WTC11 (cell line): Measurements from ENCODE around the gene NHS. TPM values are rescaled to one million over a fixed set of nuclear protein-coding genes. Genes with fewer than 3 reads are reported as not detected.

Experiments
- ATAC-seq: fragments of 200-7000 bp; cut with Tn5 transposase; 2 replicates; pipeline ENCODE4 v1.10.0; 2021; ENCODE audit warnings: mild to moderate bottlenecking, moderate library complexity
- CTCF ChIA-PET: fragments of 300-600 bp; sonication (Branson Sonifier 250); formaldehyde crosslinking; loops from one replicate; lab custom pipeline; 2021; ENCODE audit warnings: antibody characterized with exemption; lab: Charles Lee
- POLR2A ChIA-PET: fragments of 350-600 bp; sonication (Branson Sonifier 250); formaldehyde crosslinking; loops from one replicate; lab custom pipeline; 2021; ENCODE audit warnings: antibody characterized with exemption; lab: Charles Lee
- DNase-seq: peaks from one replicate; pipeline ENCODE4 v3.0.0; 2021; ENCODE audit warnings: low spot score
- H3K27ac Mint-ChIP-seq: 2 replicates; pipeline ENCODE4 v1.8.0; 2021; ENCODE audit warnings: mixed read lengths
- H3K27me3 Mint-ChIP-seq: 2 replicates; pipeline ENCODE4 v1.8.0; 2021; ENCODE audit warnings: low read depth, mild to moderate bottlenecking, moderate library complexity, mixed read lengths
- H3K36me3 Mint-ChIP-seq: 2 replicates; pipeline ENCODE4 v1.8.0; 2021; ENCODE audit warnings: mixed read lengths
- H3K4me1 Mint-ChIP-seq: 2 replicates; pipeline ENCODE4 v1.8.0; 2022; ENCODE audit warnings: mixed read lengths
- H3K4me3 Mint-ChIP-seq: 2 replicates; pipeline ENCODE4 v1.8.0; 2021; ENCODE audit warnings: mild to moderate bottlenecking, moderate library complexity, mixed read lengths
- H3K9me3 Mint-ChIP-seq: 2 replicates; pipeline ENCODE4 v1.8.0; 2021; ENCODE audit warnings: mixed read lengths
- ATF1 ChIP-seq: sonication (generic); formaldehyde crosslinking; IDR thresholded peaks from 2 replicates; pipeline ENCODE4 v1.8.1; 2023; ENCODE audit warnings: mild to moderate bottlenecking, moderate library complexity, missing genetic modification reagents
- FOXJ3 ChIP-seq: sonication (generic); formaldehyde crosslinking; IDR thresholded peaks from 2 replicates; pipeline ENCODE4 v1.9.0; 2021; ENCODE audit warnings: missing genetic modification reagents, mild to moderate bottlenecking, borderline replicate concordance
- FOXP1 ChIP-seq: sonication (generic); formaldehyde crosslinking; IDR thresholded peaks from 2 replicates; pipeline ENCODE4 v1.8.0; 2022; ENCODE audit warnings: missing genetic modification reagents, mild to moderate bottlenecking, moderate library complexity, borderline replicate concordance
- HMGA2 ChIP-seq: fragments of 250-450 bp; sonication (Bioruptor Pico); IDR thresholded peaks from 2 replicates; pipeline ENCODE4 v1.4.0; 2021; ENCODE audit warnings: mild to moderate bottlenecking, moderate library complexity
- NFATC4 ChIP-seq: fragments of 250-450 bp; sonication (Bioruptor Pico); IDR thresholded peaks from 2 replicates; pipeline ENCODE4 v1.9.0; 2021; ENCODE audit warnings: mild to moderate bottlenecking
- NFYB ChIP-seq: sonication (generic); formaldehyde crosslinking; conservative IDR thresholded peaks from 2 replicates; pipeline ENCODE4 v1.8.0; 2022; ENCODE audit warnings: low read depth, missing genetic modification reagents
- OVOL2 ChIP-seq: fragments of 250-450 bp; sonication (Bioruptor Pico); IDR thresholded peaks from 2 replicates; pipeline ENCODE4 v1.9.0; 2021; ENCODE audit warnings: mild to moderate bottlenecking, borderline replicate concordance
- PRDM15 ChIP-seq: sonication (generic); formaldehyde crosslinking; IDR thresholded peaks from 2 replicates; pipeline ENCODE4 v1.8.0; 2022; ENCODE audit warnings: missing genetic modification reagents
- PRRX2 ChIP-seq: fragments of 250-450 bp; sonication (Bioruptor Pico); IDR thresholded peaks from 2 replicates; pipeline ENCODE4 v1.8.0; 2021; ENCODE audit warnings: mild to moderate bottlenecking
- RELA ChIP-seq: sonication (generic); formaldehyde crosslinking; IDR thresholded peaks from 2 replicates; pipeline ENCODE4 v1.8.1; 2022; ENCODE audit warnings: missing genetic modification reagents, mild to moderate bottlenecking, borderline replicate concordance
- SP1 ChIP-seq: sonication (generic); formaldehyde crosslinking; conservative IDR thresholded peaks from 2 replicates; pipeline ENCODE4 v1.8.1; 2022; ENCODE audit warnings: missing genetic modification reagents
- ZBTB21 ChIP-seq: sonication (generic); formaldehyde crosslinking; IDR thresholded peaks from 2 replicates; pipeline ENCODE4 v1.8.1; 2023; ENCODE audit warnings: mild to moderate bottlenecking, missing genetic modification reagents, borderline replicate concordance
- ZNF263 ChIP-seq: sonication (generic); formaldehyde crosslinking; IDR thresholded peaks from 2 replicates; pipeline ENCODE4 v1.8.1; 2022; ENCODE audit warnings: low read depth, mild to moderate bottlenecking, moderate library complexity, missing genetic modification reagents
- ZNF281 ChIP-seq: sonication (generic); formaldehyde crosslinking; IDR thresholded peaks from 2 replicates; pipeline ENCODE4 v1.8.0; 2023; ENCODE audit warnings: mild to moderate bottlenecking, missing genetic modification reagents
- ZNF425 ChIP-seq: fragments of 250-450 bp; sonication (Bioruptor Pico); conservative IDR thresholded peaks from 2 replicates; pipeline ENCODE4 v1.9.0; 2021; ENCODE audit warnings: mild to moderate bottlenecking
- total RNA-seq: library from RNA; stranded (reverse); gene quantifications from 3 replicates; pipeline ENCODE4 v1.2.3, GENCODE V29; 2021
- TF ChIP-seq, protein P1 (sequence below): sonication (generic); formaldehyde crosslinking; IDR thresholded peaks from 2 replicates; pipeline ENCODE4 v1.8.1; 2022; ENCODE audit warnings: missing genetic modification reagents, borderline replicate concordance
- TF ChIP-seq, protein P2 (sequence below): fragments of 250-450 bp; sonication (Bioruptor Pico); IDR thresholded peaks from 2 replicates; pipeline ENCODE4 v1.9.0; 2021; ENCODE audit warnings: mild to moderate bottlenecking
- TF ChIP-seq, protein P3 (sequence below): sonication (generic); formaldehyde crosslinking; IDR thresholded peaks from 2 replicates; pipeline ENCODE4 v1.8.1; 2022; ENCODE audit warnings: mild to moderate bottlenecking, moderate library complexity, missing genetic modification reagents

NHS gene
- total RNA-seq, 1 experiment from 2014 or later, result 5.8 TPM

GRCh38 chrX:17692709-17693346 is 317.8 kb downstream of the NHS start:
- DNase-seq, result peak; percentile 13
- ChIA-PET POLR2A (no interaction called here), CTCF (no interaction called here)
- Mint-ChIP-seq H3K27me3 (no peaks in the 10 kb centered on the region), H3K27ac (no peak overlapping the region), H3K4me1 (peaks cover 21% of the 10 kb centered on the region), H3K4me3 (no peak overlapping the region), H3K36me3 (no peaks in the 10 kb centered on the region), H3K9me3 (no peaks in the 10 kb centered on the region)
- ATAC-seq, result peak; percentile 57
- TF ChIP-seq ZBTB21 (no peak), RELA (CRISPR knock-in tag) (no peak), ZNF281 (no peak), PRDM15 (no peak), ZNF425 (no peak), FOXJ3 (no peak), SP1 (CRISPR knock-in tag) (no peak), FOXP1 (CRISPR knock-in tag) (no peak), ATF1 (no peak)
- TF ChIP-seq, protein P1, sequence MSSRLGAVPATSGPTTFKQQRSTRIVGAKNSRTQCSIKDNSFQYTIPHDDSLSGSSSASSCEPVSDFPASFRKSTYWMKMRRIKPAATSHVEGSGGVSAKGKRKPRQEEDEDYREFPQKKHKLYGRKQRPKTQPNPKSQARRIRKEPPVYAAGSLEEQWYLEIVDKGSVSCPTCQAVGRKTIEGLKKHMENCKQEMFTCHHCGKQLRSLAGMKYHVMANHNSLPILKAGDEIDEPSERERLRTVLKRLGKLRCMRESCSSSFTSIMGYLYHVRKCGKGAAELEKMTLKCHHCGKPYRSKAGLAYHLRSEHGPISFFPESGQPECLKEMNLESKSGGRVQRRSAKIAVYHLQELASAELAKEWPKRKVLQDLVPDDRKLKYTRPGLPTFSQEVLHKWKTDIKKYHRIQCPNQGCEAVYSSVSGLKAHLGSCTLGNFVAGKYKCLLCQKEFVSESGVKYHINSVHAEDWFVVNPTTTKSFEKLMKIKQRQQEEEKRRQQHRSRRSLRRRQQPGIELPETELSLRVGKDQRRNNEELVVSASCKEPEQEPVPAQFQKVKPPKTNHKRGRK (CRISPR knock-in tag), result no peak
- TF ChIP-seq, protein P2, sequence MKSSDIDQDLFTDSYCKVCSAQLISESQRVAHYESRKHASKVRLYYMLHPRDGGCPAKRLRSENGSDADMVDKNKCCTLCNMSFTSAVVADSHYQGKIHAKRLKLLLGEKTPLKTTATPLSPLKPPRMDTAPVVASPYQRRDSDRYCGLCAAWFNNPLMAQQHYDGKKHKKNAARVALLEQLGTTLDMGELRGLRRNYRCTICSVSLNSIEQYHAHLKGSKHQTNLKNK (CRISPR knock-in tag), result no peak

DNA sequence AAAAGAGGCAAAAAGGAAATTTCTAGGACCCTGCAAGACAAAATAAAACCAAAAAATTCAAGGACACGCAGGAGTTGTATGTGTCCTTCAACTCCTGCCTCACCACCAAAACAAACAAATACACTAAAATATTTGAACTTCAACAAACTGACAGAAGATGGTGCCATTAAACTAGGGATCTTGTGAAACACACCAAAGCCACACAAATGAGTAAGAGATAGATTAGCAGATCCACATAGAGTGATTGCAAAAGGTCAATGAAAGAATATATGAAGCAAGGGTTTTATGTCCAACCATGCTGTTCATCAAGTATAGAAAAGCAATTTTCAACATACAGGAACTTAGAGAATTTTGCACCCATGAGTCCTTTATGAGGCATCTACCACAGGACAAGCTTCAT is 322.2 kb downstream of the NHS start:
- POLR2A ChIA-PET, result no interaction called here
- CTCF ChIA-PET, result no interaction called here
- no peak overlapping the region for H3K27ac Mint-ChIP-seq
- TF ChIP-seq OVOL2, result no peak
- TF ChIP-seq PRDM15, result no peak
- TF ChIP-seq ZNF263, result no peak
- TF ChIP-seq PRRX2, result no peak
- no peak for TF ChIP-seq NFATC4 (CRISPR knock-in tag)
- TF ChIP-seq NFYB, result no peak
- no peak for TF ChIP-seq SP1 (CRISPR knock-in tag)
- TF ChIP-seq HMGA2 (CRISPR knock-in tag), result no peak
- TF ChIP-seq, protein P3, sequence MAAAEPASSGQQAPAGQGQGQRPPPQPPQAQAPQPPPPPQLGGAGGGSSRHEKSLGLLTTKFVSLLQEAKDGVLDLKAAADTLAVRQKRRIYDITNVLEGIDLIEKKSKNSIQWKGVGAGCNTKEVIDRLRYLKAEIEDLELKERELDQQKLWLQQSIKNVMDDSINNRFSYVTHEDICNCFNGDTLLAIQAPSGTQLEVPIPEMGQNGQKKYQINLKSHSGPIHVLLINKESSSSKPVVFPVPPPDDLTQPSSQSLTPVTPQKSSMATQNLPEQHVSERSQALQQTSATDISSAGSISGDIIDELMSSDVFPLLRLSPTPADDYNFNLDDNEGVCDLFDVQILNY (CRISPR knock-in tag), result no peak

More for the DNA sequence above, 322.2 kb downstream of the NHS start:
- no peak overlapping the region for H3K4me3 Mint-ChIP-seq
- H3K9me3 Mint-ChIP-seq, result no peaks in the 10 kb centered on the region
- DNase-seq, result no peak
- peaks cover 9% of the 10 kb centered on the region for H3K4me1 Mint-ChIP-seq
- no peak for ATAC-seq
- no peaks in the 10 kb centered on the region for H3K27me3 Mint-ChIP-seq
- H3K36me3 Mint-ChIP-seq, result no peaks in the 10 kb centered on the region
